GM12872 (cell line): Measurements from ENCODE around the gene IL2RG.

Experiments
- CTCF ChIP-seq: IDR thresholded peaks from 3 replicates; pipeline ENCODE4 v1.5.1; 2011; ENCODE audit warnings: low read depth, mild to moderate bottlenecking, low read length, moderate library complexity; ENCODE audit not compliant: insufficient read depth

Gene IL2RG

DNA sequence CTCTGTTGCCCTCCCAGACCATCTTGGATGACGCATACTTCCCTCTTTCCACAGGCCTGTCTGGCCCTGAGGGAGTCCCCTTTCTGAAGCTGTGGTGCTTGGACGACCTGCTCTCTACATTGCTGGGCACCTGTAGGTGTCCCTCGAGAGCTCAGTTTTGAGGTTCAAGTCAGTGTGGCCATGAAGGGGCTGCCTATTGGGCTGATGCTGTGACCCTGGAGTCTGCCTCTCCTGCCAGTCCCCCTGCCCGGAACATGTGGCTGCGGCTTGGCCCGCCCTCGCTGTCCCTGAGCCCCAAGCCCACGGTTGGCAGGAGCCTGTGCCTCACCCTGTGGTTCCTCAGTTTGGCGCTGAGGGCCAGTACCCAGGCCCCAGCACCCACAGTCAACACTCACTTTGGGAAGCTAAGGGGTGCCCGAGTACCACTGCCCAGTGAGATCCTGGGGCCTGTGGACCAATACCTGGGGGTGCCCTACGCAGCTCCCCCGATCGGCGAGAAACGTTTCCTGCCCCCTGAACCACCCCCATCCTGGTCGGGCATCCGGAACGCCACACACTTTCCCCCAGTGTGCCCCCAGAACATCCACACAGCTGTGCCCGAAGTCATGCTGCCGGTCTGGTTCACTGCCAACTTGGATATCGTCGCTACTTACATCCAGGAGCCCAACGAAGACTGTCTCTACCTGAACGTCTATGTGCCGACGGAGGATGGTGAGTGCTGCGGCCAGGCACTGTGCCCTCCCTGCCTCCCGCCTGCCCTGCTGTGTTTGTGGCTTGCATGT is 36.3 kb upstream of the IL2RG start:
- TF ChIP-seq CTCF: peak; percentile 12; the same call in 1 of the 3 replicates

GRCh38 chrX:71144651-71145050 is 33.3 kb upstream of the IL2RG start, which contains the start of gene NLGN3:
Gene NLGN3 (plus strand): TSS chrX:71144841. CDS start chrX:71147750, 2,909 bp downstream.
- TF ChIP-seq CTCF: no peak

DNA sequence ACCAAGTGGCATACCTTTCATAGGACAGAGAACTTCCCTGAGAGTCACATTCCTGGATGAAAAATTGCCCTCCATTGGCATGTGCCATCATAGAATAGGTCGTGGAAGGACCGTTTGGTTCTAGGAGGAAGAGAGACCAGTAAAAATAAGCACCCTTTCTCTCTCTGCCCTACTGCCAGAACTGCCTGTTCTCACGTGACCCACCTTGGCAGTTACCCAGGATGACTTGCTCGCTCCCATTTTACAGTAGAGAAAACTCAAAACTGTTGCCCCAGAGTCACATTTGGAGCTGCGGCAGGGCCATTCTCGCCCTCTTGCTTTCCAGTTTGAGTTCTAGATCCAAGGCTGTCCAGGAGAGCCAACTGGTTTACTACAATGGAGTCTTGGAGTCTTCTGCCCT is 32.1 kb upstream of the IL2RG start:
- TF ChIP-seq CTCF: no peak

DNA sequence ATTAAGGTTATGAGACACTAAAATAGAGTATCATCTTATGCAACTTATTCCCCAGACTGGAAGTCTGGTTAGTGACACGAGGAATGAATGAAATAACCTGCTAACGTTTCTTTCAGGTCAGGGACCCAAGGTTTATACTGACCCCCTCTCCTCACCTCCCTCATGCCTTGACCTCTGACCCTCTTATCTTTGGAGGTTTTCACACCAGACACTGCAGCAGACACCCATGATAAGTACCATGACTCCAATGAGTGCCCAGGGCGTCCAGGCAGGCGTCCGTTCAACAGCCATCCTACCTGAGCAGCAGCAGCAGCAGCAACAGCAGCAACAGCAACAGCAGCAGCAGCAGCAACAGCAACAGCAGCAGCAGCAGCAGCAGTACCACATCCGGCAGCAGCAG is 29.1 kb upstream of the IL2RG start:
- no peak for TF ChIP-seq CTCF

GRCh38 chrX:71131510-71131909 is 20.1 kb upstream of the IL2RG start:
- no peak for TF ChIP-seq CTCF

- peak; percentile 82 for TF ChIP-seq CTCF
These were observed 17.8 kb upstream of the IL2RG start for GRCh38 chrX:71128915-71129765.

DNA sequence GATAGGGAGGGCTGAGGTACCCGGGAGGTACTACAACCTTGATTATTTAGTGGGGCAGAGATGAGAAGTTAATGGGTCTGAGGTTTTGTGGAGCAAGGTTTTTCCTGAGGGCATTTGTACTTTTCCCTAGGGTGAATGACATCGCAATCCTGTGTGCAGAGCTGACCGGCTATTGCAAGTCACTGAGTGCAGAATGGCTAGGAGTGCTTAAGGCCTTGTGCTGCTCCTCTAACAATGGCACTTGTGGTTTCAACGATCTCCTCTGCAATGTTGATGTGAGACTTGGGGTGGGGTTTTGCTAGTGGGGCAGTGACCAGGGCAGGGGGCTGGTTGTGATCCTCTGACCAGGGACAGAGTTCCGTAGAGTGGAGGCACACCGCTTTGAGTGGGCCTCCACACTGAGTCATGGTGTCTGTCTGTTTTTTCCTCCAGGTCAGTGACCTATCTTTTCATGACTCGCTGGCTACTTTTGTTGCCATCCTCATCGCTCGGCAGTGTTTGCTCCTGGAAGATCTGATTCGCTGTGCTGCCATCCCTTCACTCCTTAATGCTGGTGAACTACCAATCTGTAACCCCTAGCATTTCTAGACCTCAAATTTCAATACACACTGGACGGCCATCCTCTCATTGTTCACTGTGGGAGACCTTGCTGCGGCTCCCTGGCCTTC is 16.9 kb upstream of the IL2RG start:
- TF ChIP-seq CTCF: no peak
